Nephron progenitor cell (in vitro differentiated cells): Measurements from ENCODE around the gene CDHR4.

Experiments used
- DNase-seq: peaks from one replicate; pipeline ENCODE4 v3.0.0; 2021
- H3K27ac Mint-ChIP-seq: 2 replicates; pipeline ENCODE4 v1.8.0; 2021; ENCODE audit warnings: mild to moderate bottlenecking, moderate library complexity, mixed read lengths
- H3K27me3 Mint-ChIP-seq: 2 replicates; pipeline ENCODE4 v1.8.0; 2021; ENCODE audit warnings: mild to moderate bottlenecking, low read depth, mixed read lengths; ENCODE audit not compliant: poor library complexity
- H3K36me3 Mint-ChIP-seq: 2 replicates; pipeline ENCODE4 v1.8.0; 2021; ENCODE audit warnings: low read depth, mixed read lengths
- H3K4me1 Mint-ChIP-seq: 2 replicates; pipeline ENCODE4 v1.8.0; 2021; ENCODE audit warnings: mixed read lengths
- H3K4me3 Mint-ChIP-seq: 2 replicates; pipeline ENCODE4 v1.8.0; 2021; ENCODE audit warnings: mild to moderate bottlenecking, moderate library complexity, mixed read lengths
- H3K9me3 Mint-ChIP-seq: 2 replicates; pipeline ENCODE4 v1.8.0; 2021; ENCODE audit warnings: mild to moderate bottlenecking, moderate library complexity, mixed read lengths
- TF ChIP-seq, protein P1 (sequence below): fragments of 200-600 bp; sonication (generic); IDR thresholded peaks from 2 replicates; pipeline ENCODE4 v1.5.0; 2021; ENCODE audit warnings: antibody characterized with exemption

CDHR4 gene

DNA sequence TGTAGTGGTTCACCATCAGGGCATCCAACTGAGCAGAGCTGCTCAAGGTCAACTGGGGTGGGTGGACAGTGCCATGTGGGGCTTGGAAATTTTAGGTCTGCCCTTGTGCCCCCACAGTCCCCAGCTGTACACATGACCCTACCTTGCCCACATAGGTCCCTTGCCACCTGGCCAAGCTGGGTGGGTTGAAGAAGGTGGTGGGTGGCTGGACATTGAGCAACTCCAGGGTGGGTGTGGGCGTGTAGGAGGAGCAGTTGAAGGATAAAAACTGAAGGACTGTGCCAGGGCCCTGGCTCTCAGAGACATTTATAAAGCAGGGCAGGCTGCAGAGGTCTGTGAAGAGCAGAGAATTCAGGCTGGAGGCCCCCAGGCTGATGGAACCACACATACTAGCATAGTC is 568 bp downstream of the CDHR4 start:
- no peaks in the 10 kb centered on the region for H3K36me3 Mint-ChIP-seq
- no peak overlapping the region for H3K4me3 Mint-ChIP-seq
- H3K27me3 Mint-ChIP-seq: peaks cover 35% of the 10 kb centered on the region
- DNase-seq: no peak
- H3K4me1 Mint-ChIP-seq: peaks cover 26% of the 10 kb centered on the region
- TF ChIP-seq, protein P1, sequence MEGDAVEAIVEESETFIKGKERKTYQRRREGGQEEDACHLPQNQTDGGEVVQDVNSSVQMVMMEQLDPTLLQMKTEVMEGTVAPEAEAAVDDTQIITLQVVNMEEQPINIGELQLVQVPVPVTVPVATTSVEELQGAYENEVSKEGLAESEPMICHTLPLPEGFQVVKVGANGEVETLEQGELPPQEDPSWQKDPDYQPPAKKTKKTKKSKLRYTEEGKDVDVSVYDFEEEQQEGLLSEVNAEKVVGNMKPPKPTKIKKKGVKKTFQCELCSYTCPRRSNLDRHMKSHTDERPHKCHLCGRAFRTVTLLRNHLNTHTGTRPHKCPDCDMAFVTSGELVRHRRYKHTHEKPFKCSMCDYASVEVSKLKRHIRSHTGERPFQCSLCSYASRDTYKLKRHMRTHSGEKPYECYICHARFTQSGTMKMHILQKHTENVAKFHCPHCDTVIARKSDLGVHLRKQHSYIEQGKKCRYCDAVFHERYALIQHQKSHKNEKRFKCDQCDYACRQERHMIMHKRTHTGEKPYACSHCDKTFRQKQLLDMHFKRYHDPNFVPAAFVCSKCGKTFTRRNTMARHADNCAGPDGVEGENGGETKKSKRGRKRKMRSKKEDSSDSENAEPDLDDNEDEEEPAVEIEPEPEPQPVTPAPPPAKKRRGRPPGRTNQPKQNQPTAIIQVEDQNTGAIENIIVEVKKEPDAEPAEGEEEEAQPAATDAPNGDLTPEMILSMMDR: no peak
- H3K9me3 Mint-ChIP-seq: no peaks in the 10 kb centered on the region
- H3K27ac Mint-ChIP-seq: no peak overlapping the region

DNA sequence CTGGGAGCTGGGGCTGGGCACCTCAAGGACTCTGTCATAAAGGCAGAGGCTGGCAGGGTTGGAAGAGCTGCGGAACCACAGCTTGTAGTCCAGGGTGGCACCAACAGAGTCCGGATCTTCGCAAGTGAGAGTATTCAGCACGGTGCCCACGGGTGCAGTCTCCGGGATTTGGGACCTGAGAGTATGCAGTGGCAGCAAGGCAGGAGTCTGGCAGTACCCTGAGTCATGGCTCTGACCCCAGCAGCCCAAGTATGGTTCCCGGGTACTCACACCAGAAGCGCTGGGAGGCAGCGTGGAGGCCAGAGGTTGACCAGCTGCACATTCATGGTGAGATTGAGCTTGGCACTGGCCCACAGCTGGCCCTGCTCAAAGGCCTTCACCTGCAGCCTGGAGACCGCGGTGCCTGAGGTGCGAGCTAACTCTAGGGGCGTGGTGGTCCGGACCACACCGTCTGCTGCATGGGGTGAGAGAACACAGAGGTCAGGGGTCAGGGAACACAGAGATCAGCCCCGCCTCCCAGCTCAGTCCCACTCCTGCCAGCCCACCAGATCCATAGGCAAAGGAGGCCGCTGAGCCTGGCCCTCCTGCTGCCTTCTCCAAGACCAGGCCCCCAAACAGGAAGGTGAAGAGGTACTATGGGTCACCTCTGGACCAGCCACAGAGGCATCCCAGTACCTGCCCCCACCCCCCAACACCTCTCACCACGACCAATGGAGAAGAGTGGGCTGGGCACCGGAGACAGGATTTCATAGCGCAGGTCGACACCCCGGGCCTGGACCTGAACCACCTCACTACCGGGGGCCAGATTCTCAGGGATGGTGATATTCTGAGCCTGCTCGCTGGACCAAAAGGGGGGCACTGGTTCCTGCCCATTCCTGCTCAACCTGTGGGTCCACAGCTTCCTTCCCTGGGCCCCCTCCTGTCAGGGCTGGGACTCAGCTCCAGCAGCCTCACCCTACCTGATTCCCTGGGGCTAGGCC is 4.5 kb downstream of the CDHR4 start:
- Mint-ChIP-seq H3K9me3 (no peaks in the 10 kb centered on the region), H3K27ac (no peak overlapping the region), H3K4me1 (peaks cover 17% of the 10 kb centered on the region), H3K27me3 (peaks cover 22% of the 10 kb centered on the region), H3K4me3 (no peak overlapping the region), H3K36me3 (no peaks in the 10 kb centered on the region)
- TF ChIP-seq, protein P1: no peak
- DNase-seq: no peak

DNA sequence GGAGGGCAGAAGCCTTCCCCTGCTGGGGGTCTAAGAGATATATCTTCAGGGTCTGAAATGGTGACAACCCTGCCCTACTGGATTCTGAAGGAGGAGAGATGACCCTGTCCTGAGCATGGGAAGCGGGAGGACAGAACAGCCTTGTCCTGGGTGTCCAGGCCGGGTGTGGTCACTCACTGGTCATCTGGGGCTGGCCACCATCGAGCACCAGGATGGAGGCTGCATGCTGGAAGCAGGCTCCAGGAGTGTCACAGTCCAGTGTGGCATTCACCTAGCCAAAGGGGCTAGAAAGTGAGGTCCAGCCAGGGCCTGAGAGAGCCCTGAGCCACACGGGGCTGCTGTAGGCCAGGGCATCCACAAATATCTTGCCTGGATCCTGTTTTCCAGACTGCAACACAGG is 5.2 kb downstream of the CDHR4 start:
- Mint-ChIP-seq H3K27ac (no peak overlapping the region), H3K36me3 (no peaks in the 10 kb centered on the region), H3K9me3 (no peaks in the 10 kb centered on the region), H3K27me3 (peaks cover 17% of the 10 kb centered on the region), H3K4me3 (no peak overlapping the region), H3K4me1 (peaks cover 21% of the 10 kb centered on the region)
- no peak for DNase-seq
- TF ChIP-seq, protein P1: no peak

DNA sequence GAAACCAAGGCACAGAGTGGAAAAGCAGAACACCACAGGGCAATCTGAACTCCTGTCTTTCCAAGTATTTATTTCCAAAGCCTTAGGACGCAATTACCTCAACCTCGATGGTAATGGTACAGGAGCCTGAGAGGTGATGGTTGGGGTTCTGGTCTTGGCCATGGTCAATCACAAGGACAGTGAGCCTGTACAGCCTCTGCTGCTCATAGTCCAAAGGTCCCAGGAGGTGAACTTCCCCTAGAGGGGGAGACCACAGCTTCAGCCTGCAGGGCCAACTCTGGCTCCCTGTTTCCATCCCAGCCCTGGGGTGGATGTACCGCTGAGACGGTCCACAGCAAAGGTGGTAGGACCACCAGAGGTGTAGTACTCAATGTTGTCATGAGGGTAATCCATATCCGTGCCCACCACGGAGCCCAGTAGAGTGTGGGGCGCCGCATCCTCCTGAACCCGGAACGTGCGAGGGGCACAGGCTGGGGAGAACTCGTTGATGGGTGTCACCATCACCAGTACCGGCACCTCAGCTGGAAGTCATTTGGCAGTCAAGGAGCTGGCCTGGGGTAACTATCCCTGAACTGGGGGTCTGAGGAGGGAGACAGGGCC is 6.1 kb downstream of the CDHR4 start:
- DNase-seq: no peak
- peaks cover 13% of the 10 kb centered on the region for H3K27me3 Mint-ChIP-seq
- TF ChIP-seq, protein P1: no peak
- H3K4me1 Mint-ChIP-seq: peaks cover 21% of the 10 kb centered on the region
- H3K27ac Mint-ChIP-seq: no peak overlapping the region
- no peaks in the 10 kb centered on the region for H3K36me3 Mint-ChIP-seq
- H3K4me3 Mint-ChIP-seq: no peak overlapping the region
- no peaks in the 10 kb centered on the region for H3K9me3 Mint-ChIP-seq

DNA sequence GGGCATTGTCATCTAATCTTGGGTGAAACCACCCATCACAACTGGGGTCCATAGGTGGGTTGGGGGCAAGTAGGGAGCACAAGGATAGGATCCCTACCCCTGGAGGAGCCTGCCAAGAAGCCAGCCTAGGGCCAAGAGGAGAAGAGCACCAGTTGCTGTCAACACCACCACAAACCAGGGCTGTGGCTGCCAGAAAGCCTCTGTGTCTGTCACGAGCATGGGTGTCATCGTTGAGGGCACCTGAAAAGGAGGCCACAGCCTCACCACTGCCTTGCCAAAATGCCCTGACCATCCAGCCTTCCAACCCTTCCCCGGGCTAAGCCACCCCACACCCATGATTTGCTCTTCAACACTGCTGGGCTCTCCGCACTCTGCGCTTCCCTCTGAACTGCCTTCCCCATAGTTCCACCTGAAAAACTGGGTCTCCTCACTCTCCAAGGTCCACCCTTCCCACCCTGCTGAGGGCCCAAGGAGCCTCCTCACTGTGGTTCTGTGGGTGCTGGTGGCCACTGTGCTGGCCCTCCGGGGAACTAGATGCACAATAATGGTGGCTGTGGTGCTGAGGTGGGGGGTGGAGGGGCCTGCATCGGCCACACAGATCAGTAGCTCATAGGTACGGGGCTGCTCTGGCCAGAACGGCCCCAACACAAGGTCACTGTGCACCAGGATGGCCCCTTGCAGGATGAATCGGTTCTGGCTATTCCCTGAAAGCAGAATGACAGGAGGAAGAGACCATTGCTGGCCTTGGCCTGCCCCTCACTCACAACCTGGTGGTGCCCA is 7.1 kb downstream of the CDHR4 start:
- TF ChIP-seq, protein P1: no peak
- H3K4me3 Mint-ChIP-seq: no peak overlapping the region
- H3K4me1 Mint-ChIP-seq: peaks cover 21% of the 10 kb centered on the region
- H3K27me3 Mint-ChIP-seq: peaks cover 11% of the 10 kb centered on the region
- no peaks in the 10 kb centered on the region for H3K36me3 Mint-ChIP-seq
- H3K27ac Mint-ChIP-seq: no peak overlapping the region
- no peak for DNase-seq
- H3K9me3 Mint-ChIP-seq: no peaks in the 10 kb centered on the region
